ENCODE measurements around the gene SASH3. TPM values are rescaled to one million over a fixed set of nuclear protein-coding genes. Genes with fewer than 3 reads are reported as not detected.

SASH3 gene
- total and polyA plus RNA-seq, 8 donors = 0.31 to 8.5 (median 1.2) TPM

- Histone ChIP-seq H3K27me3 (no peaks in the 10 kb centered on the region), H3K4me3 (no peak overlapping the region), H3K9me3 (no peaks in the 10 kb centered on the region), H3K4me1 (no peaks in the 10 kb centered on the region), H3K36me3 (no peaks in the 10 kb centered on the region), H3K27ac (no peak overlapping the region)
- TF ChIP-seq CTCF (IDR thresholded peaks at IDR 0.05) = no peak
- ATAC-seq (no peak), DNase-seq (no peak), FAIRE-seq (no peak)
- intact Hi-C loops (cut with DNase I) = no loop called here
Measured at GRCh38 chrX:129763666-129764065, 16.1 kb upstream of the SASH3 start.

GRCh38 chrX:129768186-129768585 lies 11.6 kb upstream of the SASH3 start:
- Histone ChIP-seq H3K27ac (no peak overlapping the region), H3K36me3 (no peaks in the 10 kb centered on the region), H3K27me3 (peaks cover 0 to 4% (median 0%) of the 10 kb centered on the region in 4 donors), H3K4me1 (no peaks in the 10 kb centered on the region), H3K9me3 (no peaks in the 10 kb centered on the region), H3K4me3 (no peak overlapping the region)
- intact Hi-C loops (cut with DNase I) = no loop called here
- WGBS, 2 donors = 76 to 86% methylated on average over 8 of the region's 8 CpGs
- TF ChIP-seq CTCF (IDR thresholded peaks at IDR 0.05) = no peak
- ATAC-seq (no peak), FAIRE-seq (no peak), DNase-seq (no peak)

GRCh38 chrX:129768586-129769466 lies 10.9 kb upstream of the SASH3 start:
- WGBS, 2 donors = 81 to 82% methylated on average over 8 of the region's 8 CpGs
- TF ChIP-seq CTCF (IDR thresholded peaks at IDR 0.05) = no peak
- H3K4me3 ChIP-seq = no peak overlapping the region
- H3K36me3 ChIP-seq = no peaks in the 10 kb centered on the region
- peaks cover 0 to 4% (median 0%) of the 10 kb centered on the region in 4 donors for H3K27me3 ChIP-seq
- no peak overlapping the region for H3K27ac ChIP-seq
- intact Hi-C loops (cut with DNase I) = no loop called here
- DNase-seq = no peak
- FAIRE-seq = no peak
- ATAC-seq = no peak
- no peaks in the 10 kb centered on the region for H3K4me1 ChIP-seq
- H3K9me3 ChIP-seq = no peaks in the 10 kb centered on the region

- Histone ChIP-seq H3K4me1 (no peaks in the 10 kb centered on the region), H3K36me3 (no peaks in the 10 kb centered on the region), H3K4me3 (no peak overlapping the region), H3K27ac (no peak overlapping the region), H3K27me3 (peaks cover 0 to 4% (median 0%) of the 10 kb centered on the region in 4 donors), H3K9me3 (no peaks in the 10 kb centered on the region)
- no peak for TF ChIP-seq CTCF (IDR thresholded peaks at IDR 0.05)
- FAIRE-seq = no peak
- ATAC-seq = peak in 2 of 4 donors; percentile 10 to 19
- intact Hi-C loops (cut with DNase I) = no loop called here
- no peak for DNase-seq
- 58 to 65% methylated on average over 9 of the region's 9 CpGs for WGBS, 2 donors
Measured at GRCh38 chrX:129769467-129770154, 10.1 kb upstream of the SASH3 start.

Data from pancreas (tissue), 10 donors.